Neural crest cell (in vitro differentiated cells): ENCODE results near the gene SBF2. TPM values are rescaled to one million over a fixed set of nuclear protein-coding genes. Genes with fewer than 3 reads are reported as not detected.
"Not testable (repeated sequence)": the region's sequence is repeated elsewhere in the genome, so short reads cannot be mapped to it uniquely, and the experiment has no call there.

ENCODE experiments used
- DNase-seq: peaks from one replicate; pipeline ENCODE4 v3.0.0; 2021; ENCODE audit warnings: low read depth, mixed read lengths, low spot score
- H3K27ac Mint-ChIP-seq: one replicate; pipeline ENCODE4 v1.8.0; 2021; ENCODE audit warnings: mild to moderate bottlenecking, mixed read lengths; ENCODE audit not compliant: unreplicated experiment
- H3K27me3 Mint-ChIP-seq: 2 replicates; pipeline ENCODE4 v1.8.0; 2021; ENCODE audit warnings: low read depth, mild to moderate bottlenecking, mixed read lengths
- H3K36me3 Mint-ChIP-seq: 2 replicates; pipeline ENCODE4 v1.8.0; 2021; ENCODE audit warnings: low read depth, mild to moderate bottlenecking, mixed read lengths
- H3K4me1 Mint-ChIP-seq: 2 replicates; pipeline ENCODE4 v1.8.0; 2021; ENCODE audit warnings: mixed read lengths
- H3K4me3 Mint-ChIP-seq: one replicate; pipeline ENCODE4 v1.8.0; 2021; ENCODE audit warnings: mild to moderate bottlenecking, mixed read lengths
- H3K9me3 Mint-ChIP-seq: 2 replicates; pipeline ENCODE4 v1.8.0; 2021; ENCODE audit warnings: mixed read lengths
- total RNA-seq: library from RNA; stranded (reverse); gene quantifications from 2 replicates; pipeline ENCODE4 v1.2.1, GENCODE V29; 2021
- TF ChIP-seq, protein P1 (sequence below): fragments of 200-600 bp; sonication (generic); conservative IDR thresholded peaks from 2 replicates; pipeline ENCODE4 v1.5.0; 2021; ENCODE audit warnings: antibody characterized with exemption, mild to moderate bottlenecking

Gene SBF2
- total RNA-seq, 1 donor from 2014 or later, result 30.2 TPM

DNA sequence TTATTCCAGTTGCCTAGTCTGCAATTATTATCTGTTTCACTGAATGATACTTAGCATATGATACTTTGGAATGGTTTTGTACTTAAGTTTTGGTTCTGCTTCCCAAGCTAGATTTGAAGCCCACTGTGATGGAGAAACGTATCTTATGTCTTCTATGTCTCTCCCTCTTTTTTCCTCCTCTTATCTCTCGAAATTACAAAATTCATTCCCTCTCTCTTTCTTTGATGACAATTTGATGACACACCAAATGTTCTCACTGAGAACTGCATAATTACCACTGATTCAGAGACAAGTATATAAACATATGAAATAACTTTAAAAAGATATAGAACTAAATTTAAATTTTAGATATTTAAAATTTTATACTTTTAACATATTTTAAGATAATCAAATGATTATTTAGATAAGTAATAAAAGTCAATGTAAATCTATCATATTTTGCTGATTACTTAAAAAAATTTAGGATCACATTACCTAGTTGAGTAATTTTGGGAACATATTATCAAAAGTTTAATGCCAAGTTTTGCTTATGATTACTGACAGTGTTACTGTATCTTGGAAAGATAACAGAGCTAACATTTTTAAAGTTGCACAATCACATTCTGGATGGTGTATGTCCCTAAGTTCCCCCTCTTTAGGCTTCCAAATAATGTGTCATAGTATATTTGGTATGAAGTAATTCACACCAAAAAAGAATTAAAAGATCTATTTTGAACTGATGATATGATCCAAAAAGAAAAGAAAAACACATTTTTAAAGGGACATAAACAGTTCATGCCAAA, 255.3 kb downstream of the SBF2 start:
- Mint-ChIP-seq H3K9me3 (peaks cover under 1% of the 10 kb centered on the region), H3K4me1 (peaks cover 8% of the 10 kb centered on the region), H3K36me3 (peaks cover 12% of the 10 kb centered on the region), H3K27me3 (no peaks in the 10 kb centered on the region), H3K4me3 (no peak overlapping the region), H3K27ac (no peak overlapping the region)
- TF ChIP-seq, protein P1, sequence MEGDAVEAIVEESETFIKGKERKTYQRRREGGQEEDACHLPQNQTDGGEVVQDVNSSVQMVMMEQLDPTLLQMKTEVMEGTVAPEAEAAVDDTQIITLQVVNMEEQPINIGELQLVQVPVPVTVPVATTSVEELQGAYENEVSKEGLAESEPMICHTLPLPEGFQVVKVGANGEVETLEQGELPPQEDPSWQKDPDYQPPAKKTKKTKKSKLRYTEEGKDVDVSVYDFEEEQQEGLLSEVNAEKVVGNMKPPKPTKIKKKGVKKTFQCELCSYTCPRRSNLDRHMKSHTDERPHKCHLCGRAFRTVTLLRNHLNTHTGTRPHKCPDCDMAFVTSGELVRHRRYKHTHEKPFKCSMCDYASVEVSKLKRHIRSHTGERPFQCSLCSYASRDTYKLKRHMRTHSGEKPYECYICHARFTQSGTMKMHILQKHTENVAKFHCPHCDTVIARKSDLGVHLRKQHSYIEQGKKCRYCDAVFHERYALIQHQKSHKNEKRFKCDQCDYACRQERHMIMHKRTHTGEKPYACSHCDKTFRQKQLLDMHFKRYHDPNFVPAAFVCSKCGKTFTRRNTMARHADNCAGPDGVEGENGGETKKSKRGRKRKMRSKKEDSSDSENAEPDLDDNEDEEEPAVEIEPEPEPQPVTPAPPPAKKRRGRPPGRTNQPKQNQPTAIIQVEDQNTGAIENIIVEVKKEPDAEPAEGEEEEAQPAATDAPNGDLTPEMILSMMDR, result no peak
- no peak for DNase-seq

DNA sequence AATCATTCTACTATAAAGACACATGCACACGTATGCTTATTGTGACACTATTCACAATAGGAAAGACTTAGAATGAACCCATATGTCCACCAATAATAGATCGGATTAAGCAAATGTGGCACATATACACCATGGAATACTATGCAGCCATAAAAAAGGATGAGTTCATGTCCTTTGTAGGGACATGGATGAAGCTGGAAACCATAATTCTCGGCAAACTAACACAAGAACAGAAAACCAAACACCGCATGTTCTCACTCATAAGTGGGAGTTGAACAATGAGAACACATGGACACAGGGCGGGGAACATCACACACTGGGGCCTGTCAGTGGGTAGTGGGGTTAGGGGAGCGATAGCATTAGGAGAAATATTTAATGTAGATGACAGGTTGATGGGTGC, 258.1 kb downstream of the SBF2 start:
- DNase-seq, H3K4me3 Mint-ChIP-seq, H3K27me3 Mint-ChIP-seq, H3K27ac Mint-ChIP-seq, H3K4me1 Mint-ChIP-seq, H3K36me3 Mint-ChIP-seq, H3K9me3 Mint-ChIP-seq: not testable (repeated sequence)

DNA sequence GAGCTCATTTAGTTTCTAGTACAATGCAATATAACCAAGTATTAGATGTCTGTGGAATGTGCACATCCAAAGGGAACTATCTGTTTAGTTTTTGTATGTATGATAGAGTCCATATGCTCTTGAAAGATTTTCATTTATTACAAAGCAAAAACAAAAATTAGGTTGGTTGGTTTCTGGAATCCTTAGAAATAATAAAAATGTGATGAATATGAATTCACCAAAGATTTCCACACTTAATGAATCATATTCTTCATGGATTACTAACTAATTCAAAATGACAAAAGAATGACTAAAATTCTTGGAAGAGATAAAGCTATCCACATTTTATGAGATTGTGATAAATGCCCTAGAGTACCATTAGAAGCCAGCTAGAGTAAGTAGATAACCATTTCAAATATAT, 261.1 kb downstream of the SBF2 start:
- Mint-ChIP-seq H3K9me3 (no peaks in the 10 kb centered on the region), H3K4me1 (no peaks in the 10 kb centered on the region), H3K27ac (no peak overlapping the region), H3K4me3 (no peak overlapping the region), H3K36me3 (peaks cover 6% of the 10 kb centered on the region), H3K27me3 (no peaks in the 10 kb centered on the region)
- TF ChIP-seq, protein P1, result no peak
- DNase-seq, result no peak

DNA sequence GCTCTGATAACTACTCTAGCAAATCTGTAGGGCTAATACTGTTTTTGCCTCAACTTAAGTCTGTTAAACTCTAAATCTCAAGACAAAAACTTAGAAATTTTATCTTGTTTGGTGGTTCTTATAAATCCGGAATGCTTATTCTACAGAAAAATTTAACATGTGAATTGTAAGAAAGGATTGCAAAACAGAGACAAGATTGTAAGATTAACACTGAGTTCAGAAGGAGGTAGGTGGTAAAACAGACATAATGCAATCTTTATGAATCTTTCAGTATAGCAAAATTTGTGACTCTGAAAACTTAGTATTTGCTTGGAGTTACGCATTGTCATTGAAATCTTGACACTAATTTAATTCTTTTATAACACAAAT, 263.9 kb downstream of the SBF2 start:
- TF ChIP-seq, protein P1, result no peak
- H3K27me3 Mint-ChIP-seq, result no peaks in the 10 kb centered on the region
- H3K27ac Mint-ChIP-seq, result no peak overlapping the region
- H3K9me3 Mint-ChIP-seq, result no peaks in the 10 kb centered on the region
- H3K4me3 Mint-ChIP-seq, result no peak overlapping the region
- H3K36me3 Mint-ChIP-seq, result peaks cover 3% of the 10 kb centered on the region
- no peak for DNase-seq
- no peaks in the 10 kb centered on the region for H3K4me1 Mint-ChIP-seq

DNA sequence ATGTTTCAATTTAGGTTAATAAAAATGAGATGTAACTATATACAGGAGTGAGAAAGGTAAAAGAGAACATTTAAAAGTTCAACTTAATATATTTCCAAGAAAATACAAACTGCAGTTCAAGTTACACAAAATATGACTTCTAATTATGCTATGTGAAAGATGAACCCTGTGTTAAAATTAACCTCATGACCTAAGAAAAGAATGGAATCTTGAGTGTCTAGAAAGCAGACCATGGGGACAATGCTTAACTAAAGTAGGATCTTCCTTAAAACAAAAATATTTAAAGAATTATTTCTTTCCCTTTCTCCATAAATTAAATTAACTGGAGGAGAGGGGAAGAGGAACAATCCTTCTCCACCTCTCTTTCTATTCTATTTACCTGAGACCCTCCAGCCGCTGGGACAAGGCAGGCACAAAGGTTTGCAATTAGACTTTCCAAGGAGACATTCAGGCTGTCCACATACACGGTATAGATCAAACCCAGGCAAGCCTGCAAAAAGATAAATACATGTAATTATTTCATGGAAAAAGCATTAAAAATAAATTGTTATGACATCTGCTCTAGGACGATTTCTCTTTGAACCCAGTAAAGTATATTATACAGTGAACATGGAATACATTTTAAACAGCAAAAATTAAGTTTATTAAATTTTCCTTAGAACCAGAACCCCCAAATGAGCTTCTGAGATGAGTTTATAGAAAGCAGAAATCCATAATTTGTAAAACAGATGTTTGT, 264.5 kb downstream of the SBF2 start:
- Mint-ChIP-seq H3K4me1 (no peaks in the 10 kb centered on the region), H3K27me3 (no peaks in the 10 kb centered on the region), H3K4me3 (no peak overlapping the region), H3K27ac (no peak overlapping the region), H3K36me3 (peaks cover 3% of the 10 kb centered on the region), H3K9me3 (no peaks in the 10 kb centered on the region)
- DNase-seq, result no peak
- TF ChIP-seq, protein P1, result no peak

DNA sequence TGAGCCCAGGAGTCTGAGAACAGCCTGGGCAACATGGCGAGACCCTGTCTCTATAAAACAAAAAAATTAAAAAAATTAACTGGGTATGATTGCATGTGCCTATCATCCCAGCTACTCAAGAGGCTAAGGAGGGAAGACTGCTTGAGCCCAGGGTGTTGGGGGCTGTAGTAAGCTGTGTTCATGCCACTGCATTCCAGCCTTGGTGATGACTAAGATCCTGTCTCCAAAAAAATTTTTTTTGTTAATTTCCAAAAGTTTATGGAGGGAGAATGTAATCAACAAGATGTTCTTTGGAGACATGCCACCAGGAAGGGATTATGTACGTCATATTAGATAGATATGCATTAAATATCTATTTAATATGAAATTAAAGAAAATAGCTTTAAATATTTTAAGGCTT, 267.5 kb downstream of the SBF2 start:
- Mint-ChIP-seq H3K4me3 (no peak overlapping the region), H3K9me3 (no peaks in the 10 kb centered on the region), H3K27me3 (no peaks in the 10 kb centered on the region), H3K27ac (no peak overlapping the region), H3K36me3 (peaks cover 3% of the 10 kb centered on the region), H3K4me1 (peaks cover 9% of the 10 kb centered on the region)
- DNase-seq, result no peak
- TF ChIP-seq, protein P1, result no peak
